ENCODE measurements around the gene B3GNT8. TPM values are rescaled to one million over a fixed set of nuclear protein-coding genes. Genes with fewer than 3 reads are reported as not detected.

Gene B3GNT8
- total RNA-seq, 2 donors from 2014 or later: 3.9 to 4.7 TPM

DNA sequence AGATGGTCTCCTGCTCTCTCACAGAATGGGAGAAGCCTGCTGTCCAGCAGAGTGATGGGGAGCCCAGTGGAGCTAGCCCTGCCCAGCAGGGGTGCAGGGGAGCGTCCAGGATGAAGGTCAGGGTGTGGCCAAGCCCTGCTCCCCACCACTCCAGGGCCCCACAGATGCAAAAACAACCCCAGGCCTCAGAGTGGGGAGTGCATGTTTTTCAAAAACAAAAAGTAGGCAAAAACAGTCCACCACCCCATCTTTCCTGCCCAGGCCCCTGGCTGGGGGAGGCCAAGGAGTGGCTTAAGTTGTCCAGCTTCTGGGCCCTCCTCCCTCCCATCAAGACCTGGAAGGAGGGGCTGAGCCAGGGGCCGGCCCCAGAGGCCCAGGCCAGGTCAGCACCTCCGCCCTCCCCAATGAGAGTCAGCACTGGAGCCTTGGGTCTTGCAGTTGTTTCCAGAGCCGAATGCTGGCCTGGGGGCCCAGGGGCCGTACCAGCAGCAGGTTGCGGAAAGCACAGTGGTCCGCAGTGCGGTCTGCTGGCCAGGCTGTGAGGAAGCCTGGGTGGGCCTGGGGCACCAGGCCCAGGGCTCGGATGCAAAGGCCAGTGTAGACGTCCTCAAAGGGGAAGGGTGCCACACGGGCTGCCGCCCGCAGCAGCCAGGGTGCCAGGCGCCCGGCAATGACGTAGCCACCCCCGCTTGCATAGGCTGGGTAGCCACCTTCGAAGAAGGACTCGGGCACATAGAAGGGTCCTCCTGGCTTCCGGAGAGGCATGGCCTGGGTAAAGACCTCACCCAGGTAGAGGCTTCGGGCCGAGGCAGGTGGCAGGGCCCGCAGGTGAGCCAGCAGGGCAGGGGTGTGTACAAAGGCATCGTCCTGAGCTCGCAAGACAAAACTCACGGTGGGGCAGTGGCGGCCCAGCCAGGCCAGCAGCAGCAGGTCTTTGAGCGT is 1.7 kb downstream of the B3GNT8 start:
- no peaks in the 10 kb centered on the region for H3K27me3 ChIP-seq (ENCODE audit: control insufficient read depth, insufficient read depth, low read length, poor library complexity, severe bottlenecking)
- no peaks in the 10 kb centered on the region for H3K27me3 Mint-ChIP-seq (ENCODE audit: insufficient read depth)
- peak overlapping the region; percentile 74 for H3K4me3 Mint-ChIP-seq
- H3K27ac Mint-ChIP-seq: no peak overlapping the region
- H3K4me3 ChIP-seq (ENCODE audit: low read length): no peak overlapping the region
- peaks cover 4% of the 10 kb centered on the region for H3K4me1 ChIP-seq (ENCODE audit: control insufficient read depth, insufficient read depth, low read length)
- no peaks in the 10 kb centered on the region for H3K9me3 Mint-ChIP-seq
- DNase-seq: no peak
- H3K4me1 Mint-ChIP-seq: peaks cover 18% of the 10 kb centered on the region
- H3K36me3 Mint-ChIP-seq (ENCODE audit: low read depth): peaks cover 27% of the 10 kb centered on the region
- H3K27ac ChIP-seq (ENCODE audit: low read depth, low read length): no peak overlapping the region
- no peaks in the 10 kb centered on the region for H3K36me3 ChIP-seq (ENCODE audit: control insufficient read depth, insufficient read depth, low read length)
- TF ChIP-seq, protein P1, sequence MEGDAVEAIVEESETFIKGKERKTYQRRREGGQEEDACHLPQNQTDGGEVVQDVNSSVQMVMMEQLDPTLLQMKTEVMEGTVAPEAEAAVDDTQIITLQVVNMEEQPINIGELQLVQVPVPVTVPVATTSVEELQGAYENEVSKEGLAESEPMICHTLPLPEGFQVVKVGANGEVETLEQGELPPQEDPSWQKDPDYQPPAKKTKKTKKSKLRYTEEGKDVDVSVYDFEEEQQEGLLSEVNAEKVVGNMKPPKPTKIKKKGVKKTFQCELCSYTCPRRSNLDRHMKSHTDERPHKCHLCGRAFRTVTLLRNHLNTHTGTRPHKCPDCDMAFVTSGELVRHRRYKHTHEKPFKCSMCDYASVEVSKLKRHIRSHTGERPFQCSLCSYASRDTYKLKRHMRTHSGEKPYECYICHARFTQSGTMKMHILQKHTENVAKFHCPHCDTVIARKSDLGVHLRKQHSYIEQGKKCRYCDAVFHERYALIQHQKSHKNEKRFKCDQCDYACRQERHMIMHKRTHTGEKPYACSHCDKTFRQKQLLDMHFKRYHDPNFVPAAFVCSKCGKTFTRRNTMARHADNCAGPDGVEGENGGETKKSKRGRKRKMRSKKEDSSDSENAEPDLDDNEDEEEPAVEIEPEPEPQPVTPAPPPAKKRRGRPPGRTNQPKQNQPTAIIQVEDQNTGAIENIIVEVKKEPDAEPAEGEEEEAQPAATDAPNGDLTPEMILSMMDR (conservative IDR thresholded peaks at IDR 0.05): no peak
- H3K9ac ChIP-seq (ENCODE audit: extremely low read depth, low read length, poor library complexity, severe bottlenecking): no peak overlapping the region
- H3K9me3 ChIP-seq (ENCODE audit: control insufficient read depth, low read length): no peaks in the 10 kb centered on the region
- WGBS, 2 experiments (ENCODE audit: insufficient coverage in 1 of 2, insufficient read length in 1 of 2): 94 to 98% methylated on average over 18 to 28 of the region's 28 CpGs

DNA sequence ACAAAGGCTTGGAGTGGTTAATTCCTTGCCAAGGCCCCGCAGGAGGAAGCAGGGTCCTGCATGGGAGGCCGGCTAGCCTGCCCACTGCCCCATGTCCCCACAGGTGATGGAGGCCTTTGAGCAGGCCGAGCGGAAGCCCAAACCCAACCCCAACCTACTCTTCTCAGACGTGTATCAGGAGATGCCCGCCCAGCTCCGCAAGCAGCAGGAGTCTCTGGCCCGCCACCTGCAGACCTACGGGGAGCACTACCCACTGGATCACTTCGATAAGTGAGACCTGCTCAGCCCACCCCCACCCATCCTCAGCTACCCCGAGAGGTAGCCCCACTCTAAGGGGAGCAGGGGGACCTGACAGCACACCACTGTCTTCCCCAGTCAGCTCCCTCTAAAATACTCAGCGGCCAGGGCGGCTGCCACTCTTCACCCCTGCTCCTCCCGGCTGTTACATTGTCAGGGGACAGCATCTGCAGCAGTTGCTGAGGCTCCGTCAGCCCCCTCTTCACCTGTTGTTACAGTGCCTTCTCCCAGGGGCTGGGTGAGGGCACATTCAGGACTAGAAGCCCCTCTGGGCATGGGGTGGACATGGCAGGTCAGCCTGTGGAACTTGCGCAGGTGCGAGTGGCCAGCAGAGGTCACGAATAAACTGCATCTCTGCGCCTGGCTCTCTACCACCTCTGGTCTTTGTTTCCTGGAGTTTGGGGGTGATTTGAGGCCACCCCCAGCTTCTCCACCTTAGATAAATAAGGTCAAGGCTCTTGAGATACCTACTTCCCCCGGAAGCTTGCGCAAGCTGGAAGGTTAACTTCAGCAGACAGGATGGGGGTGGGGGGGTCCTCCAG is 2.6 kb downstream of the B3GNT8 start:
- no peak overlapping the region for H3K4me3 ChIP-seq (ENCODE audit: low read length)
- no peak overlapping the region for H3K27ac Mint-ChIP-seq
- H3K27ac ChIP-seq (ENCODE audit: low read depth, low read length): no peak overlapping the region
- no peak overlapping the region for H3K9ac ChIP-seq (ENCODE audit: extremely low read depth, low read length, poor library complexity, severe bottlenecking)
- H3K9me3 ChIP-seq (ENCODE audit: control insufficient read depth, low read length): no peaks in the 10 kb centered on the region
- TF ChIP-seq, protein P1 (conservative IDR thresholded peaks at IDR 0.05): no peak
- no peaks in the 10 kb centered on the region for H3K27me3 Mint-ChIP-seq (ENCODE audit: insufficient read depth)
- H3K36me3 Mint-ChIP-seq (ENCODE audit: low read depth): peaks cover 35% of the 10 kb centered on the region
- 89 to 95% methylated on average over 8 to 21 of the region's 21 CpGs for WGBS, 2 experiments (ENCODE audit: insufficient coverage in 1 of 2, insufficient read length in 1 of 2)
- DNase-seq: no peak
- no peaks in the 10 kb centered on the region for H3K27me3 ChIP-seq (ENCODE audit: control insufficient read depth, insufficient read depth, low read length, poor library complexity, severe bottlenecking)
- peaks cover 4% of the 10 kb centered on the region for H3K4me1 ChIP-seq (ENCODE audit: control insufficient read depth, insufficient read depth, low read length)
- no peak overlapping the region for H3K4me3 Mint-ChIP-seq
- no peaks in the 10 kb centered on the region for H3K36me3 ChIP-seq (ENCODE audit: control insufficient read depth, insufficient read depth, low read length)
- H3K9me3 Mint-ChIP-seq: no peaks in the 10 kb centered on the region
- H3K4me1 Mint-ChIP-seq: peaks cover 18% of the 10 kb centered on the region

DNA sequence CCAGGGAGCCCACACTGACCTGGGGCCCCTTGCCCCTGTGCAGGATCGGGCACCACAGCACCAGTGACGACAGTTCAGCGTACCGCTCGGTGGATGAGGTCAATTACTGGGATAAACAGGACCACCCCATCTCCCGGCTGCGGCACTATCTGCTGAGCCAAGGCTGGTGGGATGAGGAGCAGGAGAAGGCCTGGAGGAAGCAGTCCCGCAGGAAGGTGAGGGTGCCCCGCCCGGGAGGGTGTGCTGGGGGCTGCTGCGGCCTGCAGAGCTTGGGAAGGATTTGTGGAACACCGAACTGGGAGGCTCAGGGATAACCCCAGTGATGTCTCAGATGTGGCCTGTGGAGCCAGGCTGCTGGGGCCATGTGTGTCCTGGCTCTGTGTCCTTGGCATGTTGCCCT is 4.2 kb downstream of the B3GNT8 start:
- no peaks in the 10 kb centered on the region for H3K9me3 Mint-ChIP-seq
- H3K4me3 Mint-ChIP-seq: no peak overlapping the region
- H3K9me3 ChIP-seq (ENCODE audit: control insufficient read depth, low read length): no peaks in the 10 kb centered on the region
- TF ChIP-seq, protein P1 (conservative IDR thresholded peaks at IDR 0.05): no peak
- no peaks in the 10 kb centered on the region for H3K27me3 ChIP-seq (ENCODE audit: control insufficient read depth, insufficient read depth, low read length, poor library complexity, severe bottlenecking)
- 95 to 96% methylated on average over 6 to 12 of the region's 12 CpGs for WGBS, 2 experiments (ENCODE audit: insufficient coverage in 1 of 2, insufficient read length in 1 of 2)
- H3K27ac ChIP-seq (ENCODE audit: low read depth, low read length): no peak overlapping the region
- H3K9ac ChIP-seq (ENCODE audit: extremely low read depth, low read length, poor library complexity, severe bottlenecking): no peak overlapping the region
- peaks cover 44% of the 10 kb centered on the region for H3K36me3 Mint-ChIP-seq (ENCODE audit: low read depth)
- H3K27me3 Mint-ChIP-seq (ENCODE audit: insufficient read depth): no peaks in the 10 kb centered on the region
- H3K27ac Mint-ChIP-seq: no peak overlapping the region
- H3K4me1 Mint-ChIP-seq: peaks cover 14% of the 10 kb centered on the region
- H3K36me3 ChIP-seq (ENCODE audit: control insufficient read depth, insufficient read depth, low read length): peaks cover 6% of the 10 kb centered on the region
- H3K4me3 ChIP-seq (ENCODE audit: low read length): no peak overlapping the region
- H3K4me1 ChIP-seq (ENCODE audit: control insufficient read depth, insufficient read depth, low read length): no peaks in the 10 kb centered on the region
- DNase-seq: no peak
